Erythroblast (primary cell): ENCODE results near the gene ADGRL4.

Source experiments
- GATA1 ChIP-seq: IDR thresholded peaks from 2 replicates; pipeline ENCODE4 v1.6.1; 2011; ENCODE audit warnings: low read depth, mild to moderate bottlenecking, control low read depth, low read length, moderate library complexity
- POLR2A ChIP-seq: IDR thresholded peaks from 2 replicates; pipeline ENCODE4 v1.6.1; 2011; ENCODE audit warnings: mild to moderate bottlenecking, low read length

DNA sequence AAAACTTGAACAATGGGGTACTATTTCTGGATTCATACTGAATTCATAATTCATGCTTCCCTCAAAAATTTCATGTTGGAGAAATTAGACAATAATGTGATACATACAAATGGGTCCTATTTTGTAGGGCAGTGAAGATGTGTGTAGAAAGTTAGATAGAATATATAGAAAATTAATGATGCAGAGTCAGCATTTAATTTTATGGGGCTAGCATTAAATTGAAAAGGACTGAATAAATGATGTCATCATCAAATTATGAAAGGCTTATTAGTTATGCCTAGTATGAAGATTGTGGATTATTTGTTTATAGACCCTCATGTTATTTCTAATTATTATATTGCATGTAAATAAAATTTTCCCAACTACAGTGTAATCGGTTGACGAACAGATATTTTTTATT lies 119.1 kb downstream of the ADGRL4 start:
- TF ChIP-seq POLR2A (no peak), GATA1 (no peak)
